H1 (cell line): ENCODE data around the gene PRKCH. TPM values are rescaled to one million over a fixed set of nuclear protein-coding genes. Genes with fewer than 3 reads are reported as not detected.

ENCODE experiments used
- BCL11A ChIP-seq, 2 experiments: IDR thresholded peaks; one replicate each; pipeline ENCODE4 v1.6.1; 2011; ENCODE audit warnings: low read depth in 2 of 2, low read length in 2 of 2, mild to moderate bottlenecking in 2 of 2
- polyA plus RNA-seq, 7 experiments: library from polyadenylated mRNA; depleted of rRNA in 3 of 7; stranded (reverse) in 5 of 7; unstranded in 2 of 7; fragments of >200 nt in 5 of 7; fragments of 200-250 nt in 2 of 7; gene quantifications; 1 replicate in 5 of 7; 2 replicates in 1 of 7; 4 replicates in 1 of 7; pipeline versions ENCODE4 v1.2.1 to v1.2.3, GENCODE V29; 2011 to 2013; ENCODE audit warnings: missing spikeins in 2 of 7, mixed read lengths in 2 of 7
- total RNA-seq: library from RNA; stranded (reverse); fragmentation: NEBNext Ultra II Directional; extraction: Animal tissue kit (Norgen Biotek cat#: 25700); gene quantifications from 2 replicates; pipeline ENCODE4 v1.2.1, GENCODE V29; 2021

The PRKCH gene
- total and polyA plus RNA-seq, 2 of the 8 experiments (the other 6 are each of a cell fraction or from before 2014, with no cell fraction given), result 6.4 to 7.0 TPM

DNA sequence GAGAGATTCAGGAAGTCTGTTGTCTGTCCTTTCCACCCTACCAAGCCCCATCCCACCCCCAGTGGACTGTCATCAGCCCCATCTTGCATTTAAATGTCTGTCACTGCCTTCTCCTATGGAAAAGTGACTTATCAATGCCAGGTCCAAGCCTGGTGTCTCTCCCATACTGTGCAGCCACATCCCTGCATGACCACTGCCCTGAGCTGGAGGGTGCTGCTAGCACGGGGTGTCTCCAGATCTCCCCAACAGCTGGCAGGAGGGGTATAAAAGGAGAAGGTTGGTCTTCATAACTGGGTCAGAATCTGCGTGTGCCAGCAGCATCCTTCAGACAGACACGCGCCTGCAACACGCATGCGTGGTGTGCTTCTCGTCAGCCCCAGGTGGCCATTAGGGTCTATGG is 219.6 kb downstream of the PRKCH start (continued):
- TF ChIP-seq BCL11A (IDR thresholded peaks at IDR 0.05; ENCODE audit: low read depth in 2 of 2, low read length in 2 of 2), result no peak
